MM.1S (cell line): ENCODE measurements around the gene TYSND1.

Experiments used
- CTCF ChIP-seq: fragments of 300-600 bp; sonication (generic); IDR thresholded peaks from 2 replicates; pipeline ENCODE4 v1.5.1; 2016; ENCODE audit warnings: antibody characterized with exemption, low read length, mixed read lengths
- EZH2 ChIP-seq: fragments of 300-600 bp; sonication (generic); optimal IDR thresholded peaks from 2 replicates; pipeline ENCODE3; 2017; ENCODE audit warnings: low read depth, mild to moderate bottlenecking, antibody characterized with exemption, low read length, mixed read lengths
- EZH2phosphoT487 ChIP-seq: fragments of 300-600 bp; sonication (generic); IDR thresholded peaks from 2 replicates; pipeline ENCODE4 v1.6.1; 2018; ENCODE audit warnings: antibody characterized with exemption, low read length

- TF ChIP-seq CTCF (no peak), EZH2phosphoT487 (no peak), EZH2 (no peak)
These were observed 742 bp upstream of the TYSND1 start for GRCh38 chr10:70147259-70147625.
